GM18526 (cell line): ENCODE measurements around the gene ZSCAN10.

Source experiments
- POLR2A ChIP-seq: IDR thresholded peaks from 3 replicates; pipeline ENCODE4 v1.6.1; 2011; ENCODE audit not compliant: insufficient read length; ENCODE audit errors: extremely low read depth

Gene ZSCAN10

GRCh38 chr16:3097266-3097665, 1.8 kb downstream of the ZSCAN10 start:
- no peak for TF ChIP-seq POLR2A

DNA sequence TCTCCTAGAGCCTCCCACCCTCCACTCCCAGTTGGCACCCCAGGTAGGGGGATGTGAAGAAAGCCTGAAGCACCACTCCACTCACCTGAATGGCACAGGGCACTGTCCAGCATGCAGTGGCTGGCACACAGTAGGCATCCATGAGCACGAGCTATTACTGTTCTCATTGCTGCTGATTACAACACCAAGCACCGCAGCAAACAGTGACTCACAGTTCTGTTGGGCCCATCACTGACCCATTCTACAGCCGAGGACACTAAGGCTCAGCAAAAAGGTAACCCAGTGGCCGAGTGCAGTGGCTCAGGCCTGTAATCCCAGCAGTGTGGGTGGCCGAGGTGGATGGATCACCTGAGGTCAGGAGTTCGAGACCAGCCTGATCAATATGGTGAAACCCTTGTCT, 2.7 kb downstream of the ZSCAN10 start:
- no peak for TF ChIP-seq POLR2A

DNA sequence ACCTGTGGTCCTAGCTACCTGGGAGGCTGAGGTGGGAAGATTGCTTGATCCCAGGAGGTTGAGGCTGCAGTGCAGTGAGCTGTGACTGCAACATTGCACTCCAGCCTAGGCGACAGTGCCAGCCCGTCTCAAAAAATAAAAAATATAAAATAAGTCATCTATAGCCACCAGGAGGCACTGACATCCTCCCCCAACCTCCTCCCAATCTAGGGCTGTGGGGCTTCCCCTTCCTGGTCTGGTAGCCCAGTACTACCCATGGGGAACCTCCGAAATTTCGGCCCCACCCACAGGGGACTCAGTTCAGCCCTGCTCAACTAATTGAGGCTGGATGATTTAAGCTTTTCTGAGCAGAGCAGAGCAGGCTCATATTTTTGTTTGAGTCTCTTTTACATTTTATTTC, 3.2 kb downstream of the ZSCAN10 start:
- TF ChIP-seq POLR2A = no peak

- no peak for TF ChIP-seq POLR2A
Measured at GRCh38 chr16:3094289-3095027, 4.6 kb downstream of the ZSCAN10 start.

DNA sequence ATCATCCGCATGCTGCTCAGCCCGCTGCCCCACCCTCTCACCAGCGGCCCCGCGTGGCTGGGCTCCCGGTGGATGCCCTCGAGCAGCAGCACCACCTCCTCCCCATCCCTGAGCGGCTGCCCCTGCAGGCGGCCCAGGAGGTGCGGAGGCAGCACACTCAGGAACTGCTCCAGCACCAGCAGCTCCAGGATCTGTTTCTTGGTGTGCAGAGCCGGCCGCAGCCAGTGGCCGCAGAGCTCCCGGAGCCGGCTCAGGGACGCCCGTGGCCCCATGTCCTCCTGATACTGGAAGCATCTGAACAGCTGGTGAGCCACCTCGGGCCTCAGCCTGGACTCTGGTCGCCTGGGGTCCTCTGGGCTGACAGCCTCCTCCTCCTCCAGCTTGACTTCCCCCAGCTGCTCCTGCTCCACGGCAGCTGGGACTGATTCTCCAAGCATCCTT, 6.6 kb downstream of the ZSCAN10 start:
- no peak for TF ChIP-seq POLR2A

- no peak for TF ChIP-seq POLR2A
Measured at GRCh38 chr16:3091551-3091950, 7.5 kb downstream of the ZSCAN10 start.

DNA sequence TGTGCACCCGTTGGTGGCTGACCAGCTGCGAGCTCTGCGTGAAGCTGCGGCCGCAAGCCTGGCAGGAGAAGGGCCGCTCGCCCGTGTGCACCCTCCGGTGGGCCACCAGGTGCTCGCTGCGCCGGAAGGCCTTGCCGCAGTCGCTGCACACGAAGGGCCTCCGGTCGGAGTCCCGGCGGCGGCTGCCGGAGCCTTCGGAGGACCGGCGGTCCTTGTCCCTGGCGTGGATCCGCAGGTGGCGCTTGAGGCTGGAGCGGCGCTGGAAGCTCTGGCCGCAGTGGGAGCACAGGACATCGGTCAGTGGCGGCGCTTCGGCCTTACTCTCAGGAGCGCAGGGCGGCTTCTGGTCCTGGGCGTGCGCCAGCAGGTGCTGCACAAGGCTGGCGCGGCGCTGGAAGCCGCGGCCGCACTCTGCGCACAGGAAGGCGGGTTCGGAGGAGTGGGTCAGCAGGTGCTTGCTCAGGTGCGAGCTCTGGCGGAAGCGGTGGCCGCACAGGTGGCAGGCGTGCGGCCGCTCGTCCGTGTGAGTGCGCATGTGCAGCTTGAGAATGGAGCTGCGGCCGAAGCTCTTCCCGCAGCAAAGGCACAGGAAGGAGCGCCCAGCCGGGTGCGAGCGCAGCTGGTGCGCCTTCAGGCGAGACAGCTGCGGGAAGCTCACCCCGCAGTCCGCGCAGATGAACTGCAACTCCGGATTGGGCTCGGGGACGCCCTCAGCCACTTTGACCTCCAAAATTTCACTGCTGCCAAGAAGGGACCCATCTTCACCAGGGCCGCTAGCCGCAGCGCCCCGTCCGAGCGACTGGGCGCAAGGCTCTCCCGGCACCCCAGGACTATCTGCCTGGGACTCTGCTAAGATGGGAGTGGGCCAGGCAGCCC, 9.1 kb downstream of the ZSCAN10 start:
- no peak for TF ChIP-seq POLR2A

- no peak for TF ChIP-seq POLR2A
Measured at GRCh38 chr16:3088925-3089716, 10.0 kb downstream of the ZSCAN10 start.

GRCh38 chr16:3088450-3088849, 10.6 kb downstream of the ZSCAN10 start:
- no peak for TF ChIP-seq POLR2A

DNA sequence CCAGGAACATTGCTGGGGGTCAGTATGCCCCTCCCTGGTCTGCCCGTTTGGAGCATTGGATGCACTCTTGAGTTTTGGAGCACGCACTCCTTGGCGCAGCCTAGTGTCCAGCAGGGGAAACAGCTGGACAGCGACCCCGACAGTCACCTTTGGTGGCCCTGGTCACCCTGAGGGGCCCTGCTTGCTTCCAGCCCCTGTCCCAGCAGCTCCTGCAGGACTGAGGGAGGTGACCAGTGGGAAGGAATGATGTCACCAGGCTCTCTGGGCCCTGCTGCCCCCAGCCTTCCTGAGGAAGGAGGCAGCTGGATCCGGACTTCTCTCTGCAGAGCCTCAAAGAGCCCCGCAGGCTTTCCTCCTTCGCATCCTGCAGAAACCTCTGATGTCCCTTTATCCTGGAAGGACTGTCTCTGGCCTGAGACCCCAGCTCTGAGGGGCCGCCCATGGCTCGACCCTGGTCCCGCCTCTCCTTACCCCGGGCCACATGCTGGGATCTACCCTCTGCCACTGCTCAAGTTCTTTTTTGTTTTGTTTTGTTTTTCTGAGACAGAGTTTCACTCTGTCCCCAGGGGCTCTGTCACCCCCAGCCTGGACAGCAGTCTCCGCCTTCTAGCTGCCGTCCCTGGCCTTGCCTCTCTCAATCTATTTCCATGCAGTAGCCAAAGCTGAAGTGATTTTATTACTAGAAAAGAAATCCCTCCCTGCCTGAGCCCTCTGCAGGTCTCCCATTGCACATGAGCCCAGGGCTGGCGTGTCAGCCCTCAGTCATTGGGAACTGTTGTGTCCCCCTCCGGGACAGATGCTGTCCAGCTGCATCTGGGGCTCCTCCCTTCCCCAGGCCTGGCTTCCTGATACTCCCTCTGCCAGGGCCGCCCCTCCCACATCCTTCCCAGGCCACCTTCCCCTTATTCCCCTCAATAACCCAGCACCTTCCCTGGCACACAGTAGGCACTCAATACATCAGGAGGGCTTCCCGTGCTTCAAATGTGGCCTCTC, 11.6 kb downstream of the ZSCAN10 start:
- no peak for TF ChIP-seq POLR2A

GRCh38 chr16:3086596-3087242, 12.4 kb downstream of the ZSCAN10 start:
- no peak for TF ChIP-seq POLR2A

DNA sequence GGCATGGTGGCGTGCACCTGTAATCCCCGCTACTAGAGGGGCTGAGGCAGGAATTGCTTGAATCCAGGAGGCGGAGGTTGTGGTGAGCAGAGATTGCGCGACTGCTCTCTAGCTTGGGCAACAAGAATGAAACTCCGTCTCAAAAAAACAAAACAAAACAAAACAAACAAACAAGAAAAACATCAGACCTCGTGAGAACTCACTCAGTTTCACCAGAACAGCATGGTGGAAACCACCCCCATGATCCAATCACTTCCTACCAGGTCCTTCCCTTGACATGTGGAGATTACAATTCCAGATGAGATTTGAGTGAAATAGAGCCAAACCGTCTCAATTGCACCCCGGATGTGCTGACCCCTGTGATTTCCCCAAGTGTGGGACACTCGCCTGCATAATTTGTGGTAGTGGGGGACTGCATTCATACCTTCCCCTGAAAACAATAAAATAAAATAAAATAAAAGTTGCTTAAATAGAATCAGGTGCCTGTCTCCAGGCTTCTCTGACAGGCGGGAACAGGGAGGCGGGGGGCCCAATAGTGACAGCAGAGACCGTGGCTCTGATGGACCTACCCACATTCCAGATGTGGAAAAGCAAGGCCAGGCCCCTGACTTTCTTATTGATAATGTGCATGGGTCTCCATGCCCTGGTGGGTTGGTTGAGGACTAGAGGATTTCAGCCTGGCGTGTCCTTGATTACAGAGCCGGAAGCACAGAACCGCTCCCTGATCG, 13.1 kb downstream of the ZSCAN10 start:
- TF ChIP-seq POLR2A = no peak

DNA sequence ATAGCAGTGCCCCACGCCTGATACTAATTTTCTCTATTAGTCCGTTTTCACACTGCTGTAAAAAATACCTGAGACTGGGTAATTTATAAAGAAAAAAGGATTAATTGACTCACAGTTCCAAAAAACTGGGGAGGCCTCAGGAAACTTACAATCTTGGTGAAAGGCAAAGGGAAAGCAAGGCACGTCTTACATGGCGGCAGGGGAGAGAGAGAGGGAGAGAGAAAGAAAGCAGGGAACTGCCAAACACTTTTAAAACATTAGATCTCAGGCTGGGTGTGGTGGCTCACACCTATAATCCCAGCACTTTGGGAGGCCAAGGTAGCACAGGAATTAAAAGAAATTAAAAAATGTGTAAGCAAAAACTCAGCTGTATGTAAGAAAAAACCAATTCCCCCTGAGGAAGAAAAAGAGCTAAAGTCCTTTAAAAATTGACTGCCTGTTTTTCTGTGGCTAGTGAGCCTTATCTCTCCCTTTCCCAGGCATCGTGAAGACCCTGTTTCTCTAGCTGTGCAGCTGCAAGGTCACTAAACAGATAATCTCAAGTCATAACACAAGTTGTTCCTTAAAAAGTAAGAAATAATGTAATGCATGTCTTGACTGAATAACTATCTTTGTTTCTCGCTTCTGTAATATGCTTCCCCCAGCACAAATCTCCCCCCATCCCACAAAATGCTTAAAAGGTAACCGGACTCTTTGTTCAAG, 14.0 kb downstream of the ZSCAN10 start:
- no peak for TF ChIP-seq POLR2A
